PFSK-1 (cell line): ENCODE measurements around the gene CEP41.

Experiments used
- FOXP2 ChIP-seq: optimal IDR thresholded peaks from 2 replicates; pipeline ENCODE3; 2011; ENCODE audit warnings: borderline replicate concordance, control low read depth, inconsistent platforms; ENCODE audit not compliant: insufficient read depth; ENCODE audit errors: extremely low read length, extremely low read depth
- POLR2AphosphoS5 ChIP-seq: IDR thresholded peaks from 2 replicates; pipeline ENCODE4 v1.6.1; 2012; ENCODE audit warnings: low read depth, mild to moderate bottlenecking, control low read depth, low read length, moderate library complexity
- REST ChIP-seq, 2 experiments: IDR thresholded peaks; 2 replicates each; pipeline versions ENCODE4 v1.6.1 to v1.8.0; 2011 to 2012; ENCODE audit warnings: low read depth in 2 of 2, low read length in 2 of 2, control low read depth in 1 of 2, inconsistent platforms in 1 of 2, mild to moderate bottlenecking in 1 of 2, moderate library complexity in 1 of 2; ENCODE audit not compliant: insufficient read depth in 1 of 2
- SIN3A ChIP-seq: IDR thresholded peaks from 2 replicates; pipeline ENCODE4 v1.6.1; 2012; ENCODE audit warnings: mild to moderate bottlenecking, low read length, moderate library complexity, borderline replicate concordance; ENCODE audit not compliant: insufficient read depth
- TAF1 ChIP-seq: IDR thresholded peaks from 2 replicates; pipeline ENCODE4 v1.6.1; 2012; ENCODE audit warnings: low read length, control low read depth, borderline replicate concordance; ENCODE audit not compliant: insufficient read depth

CEP41 gene

GRCh38 chr7:130426564-130426963, 14.3 kb downstream of the CEP41 start:
- TF ChIP-seq SIN3A (no peak), FOXP2 (no peak), TAF1 (no peak), POLR2AphosphoS5 (no peak), REST (IDR thresholded peaks at IDR 0.05; ENCODE audit: insufficient read depth in 1 of 2, low read depth in 2 of 2, low read length in 2 of 2) (no peak)

- no peak for TF ChIP-seq SIN3A
- TF ChIP-seq REST (IDR thresholded peaks at IDR 0.05; ENCODE audit: insufficient read depth in 1 of 2, low read depth in 2 of 2, low read length in 2 of 2) = no peak
- no peak for TF ChIP-seq POLR2AphosphoS5
- no peak for TF ChIP-seq TAF1
- no peak for TF ChIP-seq FOXP2
Observed at GRCh38 chr7:130425796-130426195, 15.0 kb downstream of the CEP41 start.

- TF ChIP-seq REST (IDR thresholded peaks at IDR 0.05; ENCODE audit: insufficient read depth in 1 of 2, low read depth in 2 of 2, low read length in 2 of 2) = no peak
- no peak for TF ChIP-seq POLR2AphosphoS5
- no peak for TF ChIP-seq SIN3A
- no peak for TF ChIP-seq TAF1
- TF ChIP-seq FOXP2 = no peak
Observed at GRCh38 chr7:130423501-130424037, 17.2 kb downstream of the CEP41 start.

- TF ChIP-seq TAF1 (no peak), POLR2AphosphoS5 (no peak), SIN3A (no peak), FOXP2 (no peak), REST (IDR thresholded peaks at IDR 0.05; ENCODE audit: insufficient read depth in 1 of 2, low read depth in 2 of 2, low read length in 2 of 2) (no peak)
Observed at GRCh38 chr7:130421684-130422083, 19.1 kb downstream of the CEP41 start.

- TF ChIP-seq FOXP2 (no peak), REST (IDR thresholded peaks at IDR 0.05; ENCODE audit: insufficient read depth in 1 of 2, low read depth in 2 of 2, low read length in 2 of 2) (no peak), TAF1 (no peak), SIN3A (no peak), POLR2AphosphoS5 (no peak)
Observed at GRCh38 chr7:130420943-130421578, 19.8 kb downstream of the CEP41 start.
